Chondrocyte (in vitro differentiated cells): ENCODE data around the gene SMKR1. TPM values are rescaled to one million over a fixed set of nuclear protein-coding genes. Genes with fewer than 3 reads are reported as not detected.

Source experiments
- DNase-seq: peaks from one replicate; pipeline ENCODE4 v3.0.0; 2021; ENCODE audit warnings: mixed read lengths, low spot score
- H3K27ac Mint-ChIP-seq: one replicate; pipeline ENCODE4 v1.8.0; 2021; ENCODE audit warnings: mild to moderate bottlenecking, moderate library complexity, mixed read lengths; ENCODE audit not compliant: unreplicated experiment
- H3K27me3 Mint-ChIP-seq: 2 replicates; pipeline ENCODE4 v1.8.0; 2021; ENCODE audit warnings: low read depth, mixed read lengths
- H3K36me3 Mint-ChIP-seq: 2 replicates; pipeline ENCODE4 v1.8.0; 2021; ENCODE audit warnings: low read depth, mixed read lengths
- H3K4me1 Mint-ChIP-seq: 2 replicates; pipeline ENCODE4 v1.8.0; 2021; ENCODE audit warnings: low read depth, mild to moderate bottlenecking, mixed read lengths
- H3K4me3 Mint-ChIP-seq: one replicate; pipeline ENCODE4 v1.8.0; 2021; ENCODE audit warnings: mild to moderate bottlenecking, moderate library complexity, mixed read lengths; ENCODE audit not compliant: unreplicated experiment
- H3K9me3 Mint-ChIP-seq: 2 replicates; pipeline ENCODE4 v1.8.0; 2021; ENCODE audit warnings: low read depth, mixed read lengths
- CTCF ChIP-seq: fragments of 200-600 bp; sonication (generic); IDR thresholded peaks from 2 replicates; pipeline ENCODE4 v1.5.0; 2021; ENCODE audit warnings: antibody characterized with exemption, mild to moderate bottlenecking, moderate library complexity
- total RNA-seq: library from RNA; stranded (reverse); gene quantifications from 3 replicates; pipeline ENCODE4 v1.2.1, GENCODE V29; 2021

Gene SMKR1
- total RNA-seq, 1 donor from 2014 or later, result 0.20 TPM

DNA sequence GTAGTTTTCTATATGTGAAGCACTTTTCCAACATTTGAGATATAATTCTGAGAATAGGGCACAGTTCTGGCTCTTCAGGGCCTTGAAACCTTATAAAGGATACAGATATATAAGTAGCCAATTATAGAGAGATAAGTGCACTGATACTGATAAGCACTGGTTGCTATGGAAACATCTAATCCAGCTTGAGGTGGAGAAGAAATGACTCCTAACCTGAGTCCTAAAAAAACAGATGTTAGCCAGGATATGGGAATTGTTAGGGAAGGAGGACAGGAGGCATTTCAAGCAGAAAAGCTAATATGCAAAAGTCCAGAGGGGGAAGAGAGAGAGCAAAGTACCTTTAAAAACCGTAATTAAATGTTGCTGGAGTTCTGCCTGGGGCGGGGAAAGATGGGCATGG is 37.3 kb upstream of the SMKR1 start:
- Mint-ChIP-seq H3K36me3 (no peaks in the 10 kb centered on the region), H3K9me3 (no peaks in the 10 kb centered on the region), H3K27me3 (no peaks in the 10 kb centered on the region), H3K4me3 (no peak overlapping the region), H3K4me1 (no peaks in the 10 kb centered on the region), H3K27ac (no peak overlapping the region)
- DNase-seq, result no peak
- no peak for TF ChIP-seq CTCF

DNA sequence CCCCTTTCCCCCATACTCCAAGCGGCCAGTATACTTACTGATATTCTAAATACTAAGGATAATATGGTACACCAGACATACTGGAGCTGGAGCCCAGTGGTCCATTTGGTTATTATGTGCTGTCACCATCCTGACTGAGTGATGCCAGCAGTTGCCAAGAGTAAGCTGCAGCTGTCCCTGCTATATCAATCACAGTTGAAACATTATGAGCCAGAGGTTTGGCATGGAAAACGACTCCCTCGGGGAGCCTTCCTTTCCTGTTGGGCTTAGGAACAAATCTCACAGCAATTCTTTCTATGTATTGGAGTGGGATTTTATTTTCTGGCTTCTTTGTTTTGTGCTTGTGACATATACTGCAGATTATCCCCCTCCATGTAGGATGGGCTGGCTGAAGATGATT is 35.5 kb upstream of the SMKR1 start:
- no peak for DNase-seq
- Mint-ChIP-seq H3K4me1 (no peaks in the 10 kb centered on the region), H3K36me3 (no peaks in the 10 kb centered on the region), H3K27me3 (no peaks in the 10 kb centered on the region), H3K27ac (no peak overlapping the region), H3K9me3 (no peaks in the 10 kb centered on the region), H3K4me3 (no peak overlapping the region)
- no peak for TF ChIP-seq CTCF

DNA sequence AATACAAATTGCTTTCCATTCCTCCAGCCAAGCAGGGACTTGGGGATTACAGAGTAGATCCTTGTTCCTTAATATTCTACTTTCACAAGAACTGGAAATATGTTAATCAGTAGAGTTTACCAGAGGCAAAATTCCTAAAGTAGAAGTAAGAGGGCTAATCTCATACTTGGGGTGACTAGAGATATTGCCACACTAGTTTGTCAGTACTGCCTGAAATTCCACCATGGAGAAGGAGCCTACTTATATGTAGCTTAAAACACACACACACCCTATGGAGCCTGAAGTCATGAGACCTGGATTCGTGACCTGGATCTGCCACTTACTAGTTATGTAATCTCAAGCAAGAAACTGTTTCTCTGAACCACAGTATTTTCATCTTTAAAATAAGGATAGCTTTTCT is 34.2 kb upstream of the SMKR1 start:
- no peaks in the 10 kb centered on the region for H3K36me3 Mint-ChIP-seq
- no peaks in the 10 kb centered on the region for H3K4me1 Mint-ChIP-seq
- no peak overlapping the region for H3K27ac Mint-ChIP-seq
- no peak for TF ChIP-seq CTCF
- H3K9me3 Mint-ChIP-seq, result no peaks in the 10 kb centered on the region
- H3K4me3 Mint-ChIP-seq, result no peak overlapping the region
- no peaks in the 10 kb centered on the region for H3K27me3 Mint-ChIP-seq
- no peak for DNase-seq

GRCh38 chr7:129468547-129468946 is 33.8 kb upstream of the SMKR1 start:
- Mint-ChIP-seq H3K27me3 (no peaks in the 10 kb centered on the region), H3K9me3 (no peaks in the 10 kb centered on the region), H3K4me3 (no peak overlapping the region), H3K4me1 (no peaks in the 10 kb centered on the region), H3K27ac (no peak overlapping the region), H3K36me3 (no peaks in the 10 kb centered on the region)
- TF ChIP-seq CTCF, result no peak
- DNase-seq, result no peak

DNA sequence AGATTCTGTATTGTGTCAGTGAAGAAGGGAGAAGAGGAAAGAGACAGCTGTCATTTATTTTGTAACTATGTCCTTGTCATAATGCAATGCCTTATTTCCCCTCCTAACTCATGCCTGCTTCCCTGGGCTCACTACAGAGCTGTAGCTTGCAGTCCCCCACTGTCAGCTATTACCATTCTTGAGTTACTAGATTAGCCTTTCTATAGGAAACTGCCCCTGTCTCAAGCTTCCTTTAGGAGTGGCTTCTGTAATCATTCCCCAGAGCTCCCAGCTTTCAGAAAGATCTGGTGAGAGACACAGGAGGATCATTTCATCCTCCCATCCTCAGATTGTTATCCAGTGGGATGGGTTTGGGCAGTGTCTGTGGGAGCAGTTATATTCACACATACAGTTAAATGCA is 32.4 kb upstream of the SMKR1 start:
- no peak for TF ChIP-seq CTCF
- Mint-ChIP-seq H3K27me3 (no peaks in the 10 kb centered on the region), H3K4me3 (no peak overlapping the region), H3K9me3 (no peaks in the 10 kb centered on the region), H3K36me3 (no peaks in the 10 kb centered on the region), H3K27ac (no peak overlapping the region), H3K4me1 (no peaks in the 10 kb centered on the region)
- no peak for DNase-seq
